ENCODE data around the gene CNTNAP2.

The CNTNAP2 gene

DNA sequence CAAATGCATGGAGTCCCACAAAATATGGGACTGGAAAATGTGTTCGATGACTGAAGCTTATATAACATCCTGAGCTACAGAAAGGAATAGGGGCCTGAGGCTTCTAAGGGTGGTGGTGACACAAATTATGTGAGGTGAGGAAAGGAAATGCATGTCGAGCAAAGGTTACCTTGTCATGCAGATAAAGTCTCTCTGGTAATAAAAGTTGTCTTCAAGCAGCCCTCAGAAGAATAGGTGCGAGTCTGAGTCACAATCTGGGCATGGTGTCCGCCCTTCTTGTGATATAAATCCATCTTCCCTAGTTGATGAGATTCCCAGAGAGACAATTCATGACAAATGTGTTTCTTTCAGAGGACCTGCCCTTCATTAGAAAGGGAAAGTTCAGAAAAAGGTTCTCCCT lies 1488.7 kb downstream of the CNTNAP2 start:
- H3K4me3 ChIP-seq (replicated peaks; ENCODE audit: low read depth, low read length): no peak overlapping the region
- TF ChIP-seq, protein P1, sequence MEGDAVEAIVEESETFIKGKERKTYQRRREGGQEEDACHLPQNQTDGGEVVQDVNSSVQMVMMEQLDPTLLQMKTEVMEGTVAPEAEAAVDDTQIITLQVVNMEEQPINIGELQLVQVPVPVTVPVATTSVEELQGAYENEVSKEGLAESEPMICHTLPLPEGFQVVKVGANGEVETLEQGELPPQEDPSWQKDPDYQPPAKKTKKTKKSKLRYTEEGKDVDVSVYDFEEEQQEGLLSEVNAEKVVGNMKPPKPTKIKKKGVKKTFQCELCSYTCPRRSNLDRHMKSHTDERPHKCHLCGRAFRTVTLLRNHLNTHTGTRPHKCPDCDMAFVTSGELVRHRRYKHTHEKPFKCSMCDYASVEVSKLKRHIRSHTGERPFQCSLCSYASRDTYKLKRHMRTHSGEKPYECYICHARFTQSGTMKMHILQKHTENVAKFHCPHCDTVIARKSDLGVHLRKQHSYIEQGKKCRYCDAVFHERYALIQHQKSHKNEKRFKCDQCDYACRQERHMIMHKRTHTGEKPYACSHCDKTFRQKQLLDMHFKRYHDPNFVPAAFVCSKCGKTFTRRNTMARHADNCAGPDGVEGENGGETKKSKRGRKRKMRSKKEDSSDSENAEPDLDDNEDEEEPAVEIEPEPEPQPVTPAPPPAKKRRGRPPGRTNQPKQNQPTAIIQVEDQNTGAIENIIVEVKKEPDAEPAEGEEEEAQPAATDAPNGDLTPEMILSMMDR (IDR thresholded peaks at IDR 0.05; ENCODE audit: low read depth, low read length, missing control alignments): no peak
- no peak for DNase-seq (ENCODE audit: extremely low read depth, low read depth)

DNA sequence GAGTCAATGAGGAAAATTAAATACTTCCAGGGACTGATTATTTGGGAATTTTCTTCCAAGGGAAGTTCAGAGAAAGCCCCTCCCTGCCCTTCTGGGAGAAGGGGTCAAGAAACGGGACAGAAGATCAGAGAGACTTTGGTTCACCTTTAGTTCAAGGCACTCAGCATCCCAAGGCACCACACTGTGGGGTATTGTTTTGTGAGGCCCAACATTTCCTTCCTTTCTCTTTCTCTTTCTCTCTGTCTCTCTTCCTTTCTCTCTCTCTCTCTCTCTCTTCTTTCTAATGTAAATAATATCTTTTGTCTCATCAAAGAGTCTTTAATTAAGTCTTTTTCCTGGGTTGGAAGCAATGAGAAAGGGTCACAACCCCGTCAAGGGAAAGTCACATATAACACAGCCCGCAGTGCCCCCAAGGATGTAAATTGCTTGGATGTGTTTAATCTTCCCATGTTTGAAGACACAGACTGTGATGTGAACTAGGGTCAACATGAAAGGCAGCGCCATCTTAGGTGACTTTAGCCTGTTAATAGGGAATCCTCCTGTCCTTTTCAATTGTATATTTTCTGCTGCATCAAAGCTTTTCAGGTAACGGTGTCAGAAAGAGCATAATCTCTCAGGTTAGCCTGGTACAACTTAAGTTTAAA lies 1490.7 kb downstream of the CNTNAP2 start:
- DNase-seq (ENCODE audit: extremely low read depth, low read depth): no peak
- TF ChIP-seq, protein P1 (IDR thresholded peaks at IDR 0.05; ENCODE audit: low read depth, low read length, missing control alignments): no peak
- H3K4me3 ChIP-seq (replicated peaks; ENCODE audit: low read depth, low read length): no peak overlapping the region

DNA sequence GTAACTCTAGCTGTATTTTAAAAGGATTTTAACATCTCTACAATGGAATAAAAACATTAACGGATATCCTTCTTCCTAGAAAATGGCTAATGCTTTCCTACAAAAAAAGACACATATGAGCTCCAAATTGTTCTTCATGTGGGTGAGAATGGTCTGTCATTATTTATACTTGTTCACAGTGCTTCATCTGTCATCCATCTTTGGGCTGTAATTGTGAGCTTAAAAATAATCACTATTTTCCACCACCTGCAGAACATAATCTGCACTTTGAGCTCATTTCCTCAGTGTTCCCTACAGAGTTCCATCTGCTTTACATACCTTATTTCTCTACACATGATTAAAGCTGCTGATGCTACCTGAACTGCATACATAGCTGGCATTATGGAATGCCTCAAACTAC lies 1494.8 kb downstream of the CNTNAP2 start:
- TF ChIP-seq, protein P1 (IDR thresholded peaks at IDR 0.05; ENCODE audit: low read depth, low read length, missing control alignments): no peak
- DNase-seq (ENCODE audit: extremely low read depth, low read depth): no peak
- no peak overlapping the region for H3K4me3 ChIP-seq (replicated peaks; ENCODE audit: low read depth, low read length)

DNA sequence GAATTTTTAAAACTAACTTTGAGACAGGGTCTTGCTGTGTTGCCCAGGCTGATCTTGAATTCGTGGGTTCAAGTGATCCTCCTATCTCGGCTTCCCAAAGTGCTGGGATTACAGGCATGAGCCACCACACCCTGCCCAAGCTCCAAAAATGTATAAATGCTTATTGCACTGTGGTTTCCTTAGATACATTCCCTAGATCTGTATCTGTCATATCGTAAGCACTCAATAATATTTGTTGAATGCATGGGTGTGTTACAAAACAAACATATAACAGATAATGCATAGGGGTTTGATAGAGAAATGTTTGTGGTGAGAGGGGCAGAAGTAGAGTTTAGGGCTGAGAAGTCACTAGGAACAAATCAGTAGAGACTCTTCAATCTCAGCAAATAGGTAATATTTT lies 1518.7 kb downstream of the CNTNAP2 start:
- TF ChIP-seq, protein P1 (IDR thresholded peaks at IDR 0.05; ENCODE audit: low read depth, low read length, missing control alignments): no peak
- no peak overlapping the region for H3K4me3 ChIP-seq (replicated peaks; ENCODE audit: low read depth, low read length)
- DNase-seq (ENCODE audit: extremely low read depth, low read depth): no peak

- TF ChIP-seq, protein P1 (IDR thresholded peaks at IDR 0.05; ENCODE audit: low read depth, low read length, missing control alignments): no peak
- no peak overlapping the region for H3K4me3 ChIP-seq (replicated peaks; ENCODE audit: low read depth, low read length)
These were observed 1520.0 kb downstream of the CNTNAP2 start for GRCh38 chr7:147636553-147636952.

GRCh38 chr7:147638566-147638965 lies 1522.0 kb downstream of the CNTNAP2 start:
- H3K4me3 ChIP-seq (replicated peaks; ENCODE audit: low read depth, low read length): no peak overlapping the region
- no peak for DNase-seq (ENCODE audit: extremely low read depth, low read depth)
- TF ChIP-seq, protein P1 (IDR thresholded peaks at IDR 0.05; ENCODE audit: low read depth, low read length, missing control alignments): no peak

More at GRCh38 chr7:147636553-147636952, 1520.0 kb downstream of the CNTNAP2 start:
- DNase-seq (ENCODE audit: extremely low read depth, low read depth): no peak

- H3K4me3 ChIP-seq (replicated peaks; ENCODE audit: low read depth, low read length): no peak overlapping the region
- TF ChIP-seq, protein P1 (IDR thresholded peaks at IDR 0.05; ENCODE audit: low read depth, low read length, missing control alignments): no peak
- DNase-seq (ENCODE audit: extremely low read depth, low read depth): no peak
These were observed 1522.4 kb downstream of the CNTNAP2 start for GRCh38 chr7:147639037-147639436.
